GM23338 (cell line): ENCODE data around the gene EXOC2. TPM values are rescaled to one million over a fixed set of nuclear protein-coding genes. Genes with fewer than 3 reads are reported as not detected.

Experiments used
- ATAC-seq: fragments of 200-7000 bp; cut with Tn5 transposase; 3 replicates; pipeline ENCODE4 v1.9.1; 2020
- DNase-seq: peaks from one replicate; pipeline ENCODE4 v3.0.0-alpha.2; 2015; ENCODE audit warnings: low spot score
- H2AFZ ChIP-seq: fragments of 200-600 bp; sonication (generic); 2 replicates; pipeline ENCODE4 v1.8.0; 2016; ENCODE audit warnings: antibody characterized with exemption, mild to moderate bottlenecking, moderate library complexity
- H3F3A ChIP-seq: fragments of 200-600 bp; sonication (generic); replicated peaks from 2 replicates; pipeline ENCODE4 v1.8.0; 2017; ENCODE audit warnings: antibody characterized with exemption, mixed run types, low read depth
- H3K27ac ChIP-seq: fragments of 200-600 bp; sonication (generic); 2 replicates; pipeline ENCODE4 v1.6.1; 2016; ENCODE audit warnings: low read depth
- H3K27me3 ChIP-seq: fragments of 200-600 bp; sonication (generic); 2 replicates; pipeline ENCODE4 v1.8.0; 2016; ENCODE audit warnings: mild to moderate bottlenecking, mixed run types, moderate library complexity; ENCODE audit not compliant: insufficient read depth
- H3K36me3 ChIP-seq: fragments of 200-600 bp; sonication (generic); 2 replicates; pipeline ENCODE4 v1.8.0; 2016; ENCODE audit warnings: mild to moderate bottlenecking; ENCODE audit not compliant: insufficient read depth
- H3K4me1 ChIP-seq: fragments of 200-600 bp; sonication (generic); 2 replicates; pipeline ENCODE4 v1.8.0; 2016; ENCODE audit warnings: mild to moderate bottlenecking, moderate library complexity; ENCODE audit not compliant: insufficient read depth
- H3K4me2 ChIP-seq: fragments of 200-600 bp; sonication (generic); 2 replicates; pipeline ENCODE4 v1.7.1; 2017; ENCODE audit warnings: mixed run types
- H3K4me3 ChIP-seq: fragments of 200-600 bp; sonication (generic); 2 replicates; pipeline ENCODE4 v1.6.1; 2016; ENCODE audit warnings: mixed run types
- H3K79me2 ChIP-seq: fragments of 200-600 bp; sonication (generic); replicated peaks from 2 replicates; pipeline ENCODE4 v1.8.0; 2017; ENCODE audit warnings: mild to moderate bottlenecking; ENCODE audit not compliant: insufficient read depth
- H3K9me2 ChIP-seq: fragments of 200-600 bp; sonication (generic); 2 replicates; pipeline ENCODE4 v1.8.0; 2017; ENCODE audit not compliant: insufficient read depth
- H4K20me1 ChIP-seq: fragments of 200-600 bp; sonication (generic); replicated peaks from 2 replicates; pipeline ENCODE4 v1.8.0; 2017; ENCODE audit warnings: mild to moderate bottlenecking; ENCODE audit not compliant: insufficient read depth
- H3K27ac Mint-ChIP-seq: 2 replicates; pipeline ENCODE4 v1.8.0; 2020; ENCODE audit warnings: inconsistent platforms, mild to moderate bottlenecking, moderate library complexity, mixed read lengths
- H3K27me3 Mint-ChIP-seq: 3 replicates; pipeline ENCODE4 v1.8.0; 2022; ENCODE audit warnings: low read depth, mild to moderate bottlenecking, moderate library complexity, mixed read lengths, inconsistent platforms; ENCODE audit not compliant: insufficient read depth, poor library complexity
- H3K36me3 Mint-ChIP-seq: 3 replicates; pipeline ENCODE4 v1.8.0; 2021; ENCODE audit warnings: low read depth, mild to moderate bottlenecking, inconsistent platforms, moderate library complexity, mixed read lengths
- H3K4me1 Mint-ChIP-seq: 3 replicates; pipeline ENCODE4 v1.8.0; 2020; ENCODE audit warnings: mild to moderate bottlenecking, inconsistent platforms, mixed read lengths
- H3K4me3 Mint-ChIP-seq: 3 replicates; pipeline ENCODE4 v1.8.0; 2021; ENCODE audit warnings: moderate library complexity, mild to moderate bottlenecking, inconsistent platforms, mixed read lengths
- H3K9me3 Mint-ChIP-seq: 3 replicates; pipeline ENCODE4 v1.8.0; 2020; ENCODE audit warnings: moderate library complexity, mild to moderate bottlenecking, inconsistent platforms, mixed read lengths
- CREB1 ChIP-seq: fragments of 250-450 bp; sonication (Bioruptor Pico); IDR thresholded peaks from 2 replicates; pipeline ENCODE4 v1.5.0; 2020; ENCODE audit warnings: low read depth, mild to moderate bottlenecking, moderate library complexity
- CTCF ChIP-seq, 2 experiments: fragments of 200-600 bp in 1 of 2; sonication (generic) in 1 of 2; conservative IDR thresholded peaks; 2 replicates each; pipeline versions ENCODE4 v1.5.1 to v1.6.1; 2016 to 2017; ENCODE audit warnings: antibody characterized with exemption in 2 of 2, low read depth in 2 of 2, mild to moderate bottlenecking in 2 of 2, moderate library complexity in 1 of 2
- EZH2 ChIP-seq: fragments of 200-600 bp; sonication (generic); IDR thresholded peaks from one replicate; pipeline ENCODE4 v1.8.0; 2017; ENCODE audit warnings: antibody characterized with exemption, mild to moderate bottlenecking, low read depth; ENCODE audit not compliant: unreplicated experiment
- EZH2phosphoT487 ChIP-seq: fragments of 200-600 bp; sonication (generic); IDR thresholded peaks from one replicate; pipeline ENCODE4 v1.8.1; 2018; ENCODE audit warnings: antibody characterized with exemption; ENCODE audit not compliant: unreplicated experiment
- JUNB ChIP-seq: IDR thresholded peaks from one replicate; pipeline ENCODE4 v1.6.1; 2016; ENCODE audit warnings: antibody characterized with exemption; ENCODE audit not compliant: unreplicated experiment
- REST ChIP-seq: IDR thresholded peaks from one replicate; pipeline ENCODE4 v1.6.1; 2018; ENCODE audit warnings: antibody characterized with exemption; ENCODE audit not compliant: unreplicated experiment
- STAT1 ChIP-seq: IDR thresholded peaks from one replicate; pipeline ENCODE4 v1.6.1; 2016; ENCODE audit warnings: antibody characterized with exemption; ENCODE audit not compliant: unreplicated experiment
- ZNF114 ChIP-seq: fragments of 250-450 bp; sonication (Bioruptor Pico); IDR thresholded peaks from 2 replicates; pipeline ENCODE4 v1.5.0; 2020; ENCODE audit warnings: mild to moderate bottlenecking, moderate library complexity
- ZNF331 ChIP-seq: fragments of 250-450 bp; sonication (Bioruptor Pico); IDR thresholded peaks from 2 replicates; pipeline ENCODE4 v1.5.0; 2020; ENCODE audit warnings: low read depth, mild to moderate bottlenecking, moderate library complexity
- ZNF462 ChIP-seq: fragments of 250-450 bp; sonication (Bioruptor Pico); IDR thresholded peaks from 2 replicates; pipeline ENCODE4 v1.5.0; 2020; ENCODE audit warnings: mild to moderate bottlenecking, moderate library complexity
- polyA plus RNA-seq: library from polyadenylated mRNA; unstranded; fragments of >200 nt; fragmentation: Nextera tagmentation; extraction: Ambion mirVana; gene quantifications from 2 replicates; pipeline ENCODE4 v1.2.1, GENCODE V29; 2016
- total RNA-seq: library from RNA; depleted of rRNA; stranded (reverse); fragments of >200 nt; shearing (Covaris generic); gene quantifications from 2 replicates; pipeline ENCODE4 v1.2.3, GENCODE V29; 2014

EXOC2 gene
- total and polyA plus RNA-seq, 2 experiments from 2014 or later: 28.7 to 93.6 TPM

- DNase-seq (no peak), ATAC-seq (no peak)
- H3K4me2 ChIP-seq: no peak overlapping the region
- Mint-ChIP-seq H3K4me1 (no peaks in the 10 kb centered on the region), H3K4me3 (no peak overlapping the region), H3K27ac (no peak overlapping the region), H3K27me3 (peaks cover 10% of the 10 kb centered on the region), H3K9me3 (no peaks in the 10 kb centered on the region), H3K36me3 (no peaks in the 10 kb centered on the region)
- H3K9me2 ChIP-seq: no peaks in the 10 kb centered on the region
- H4K20me1 ChIP-seq: no peaks in the 10 kb centered on the region; the same call in 1 of the 2 replicates
- H3K79me2 ChIP-seq: no peaks in the 10 kb centered on the region
- TF ChIP-seq STAT1: no peak
- TF ChIP-seq ZNF114 (CRISPR knock-in tag): no peak
- TF ChIP-seq ZNF331 (CRISPR knock-in tag): no peak
- no peak for TF ChIP-seq REST
- TF ChIP-seq CREB1 (CRISPR knock-in tag): no peak
- no peak for TF ChIP-seq ZNF462 (CRISPR knock-in tag)
- TF ChIP-seq EZH2phosphoT487: no peak
- no peak for TF ChIP-seq JUNB
- TF ChIP-seq EZH2: no peak
- no peak for TF ChIP-seq CTCF (conservative IDR thresholded peaks at IDR 0.05; ENCODE audit: low read depth in 2 of 2)
- H2AFZ ChIP-seq: no peak overlapping the region
- no peak overlapping the region for H3K4me3 ChIP-seq
- no peaks in the 10 kb centered on the region for H3F3A ChIP-seq
- no peak overlapping the region for H3K27ac ChIP-seq
- H3K27me3 ChIP-seq: no peaks in the 10 kb centered on the region
- no peaks in the 10 kb centered on the region for H3K36me3 ChIP-seq
- H3K4me1 ChIP-seq: no peaks in the 10 kb centered on the region
Observed at GRCh38 chr6:473356-473755, 219.6 kb downstream of the EXOC2 start.
